HCT116 (cell line): ENCODE results near the gene NFIA. TPM values are rescaled to one million over a fixed set of nuclear protein-coding genes. Genes with fewer than 3 reads are reported as not detected.

Experiments
- ATAC-seq: fragments of 200-7000 bp; cut with Tn5 transposase; 2 replicates; pipeline ENCODE4 v1.9.1; 2020; ENCODE audit warnings: mild to moderate bottlenecking, moderate library complexity
- BruUV-seq: library from RNA; stranded (reverse); fragments of 400-500 nt; replicated peaks from 2 replicates; lab custom pipeline; 2021; lab: Mats Ljungman, UMichigan
- CTCF ChIA-PET: fragments of 300-600 bp; sonication (Branson Sonifier 250); formaldehyde crosslinking; loops from one replicate; lab custom pipeline; 2021; ENCODE audit warnings: antibody characterized with exemption; lab: Charles Lee
- POLR2A ChIA-PET: fragments of 300-600, 350-600 bp; sonication (Branson Sonifier 250); formaldehyde crosslinking; loops from one replicate; lab custom pipeline; 2021; ENCODE audit warnings: antibody characterized with exemption; lab: Charles Lee
- RAD21 ChIA-PET, 2 experiments: fragments of 300-600 bp; sonication (Branson Sonifier 250); formaldehyde crosslinking; loops; one replicate each; lab custom pipeline; 2023; ENCODE audit warnings: low total read pairs in 2 of 2; ENCODE audit not compliant: uncharacterized antibody in 2 of 2, unreplicated experiment in 2 of 2, low non-redundant PET in 1 of 2; lab: Charles Lee
- DNase-seq: peaks from one replicate; pipeline ENCODE4 v3.0.0-alpha.2; 2010; ENCODE audit warnings: low read depth, low spot score
- H2AFZ ChIP-seq: fragments of 200-600 bp; shearing (Covaris generic), sonication (generic); 2 replicates; pipeline ENCODE4 v1.6.1; 2017; ENCODE audit warnings: low read depth, mixed run types, mixed read lengths, antibody characterized with exemption, low read length; ENCODE audit not compliant: poor library complexity, severe bottlenecking
- H3K27ac ChIP-seq: 2 replicates; pipeline ENCODE4 v1.5.1; 2012; ENCODE audit warnings: low read depth, low read length
- H3K27me3 ChIP-seq: fragments of 200-600 bp; sonication (generic); 2 replicates; pipeline ENCODE4 v1.6.1; 2016; ENCODE audit warnings: mixed run types, low read length, mixed read lengths; ENCODE audit not compliant: insufficient read depth
- H3K36me3 ChIP-seq, 2 experiments: fragments of 200-500 bp in 1 of 2; fragments of 200-600 bp in 1 of 2; sonication (Bioruptor generic) in 1 of 2; sonication (generic) in 1 of 2; 2 replicates each; pipeline versions ENCODE4 v1.5.1 to v1.6.1; 2014 to 2016; ENCODE audit warnings: low read length in 2 of 2, inconsistent platforms in 1 of 2, mixed read lengths in 1 of 2, mixed run types in 1 of 2; ENCODE audit not compliant: insufficient read depth in 2 of 2, control insufficient read depth in 1 of 2
- H3K4me1 ChIP-seq, 2 experiments: fragments of 200-600 bp in 1 of 2; sonication (generic) in 1 of 2; 2 replicates each; pipeline versions ENCODE4 v1.5.1 to v1.6.1; 2012 to 2017; ENCODE audit warnings: low read length in 2 of 2, inconsistent platforms in 1 of 2, mild to moderate bottlenecking in 1 of 2, mixed read lengths in 1 of 2, mixed run types in 1 of 2, moderate library complexity in 1 of 2; ENCODE audit not compliant: insufficient read depth in 2 of 2, control insufficient read depth in 1 of 2
- H3K4me2 ChIP-seq: fragments of 200-600 bp; sonication (generic); 2 replicates; pipeline ENCODE4 v1.6.1; 2017; ENCODE audit warnings: mixed run types, low read length, mixed read lengths
- H3K4me3 ChIP-seq, 2 experiments: fragments of 200-600 bp in 1 of 2; sonication (generic) in 1 of 2; replicated peaks in 1 of 2; 2 replicates each; pipeline ENCODE4 v1.5.1; 2011 to 2016; ENCODE audit warnings: low read length in 2 of 2, control low read depth in 1 of 2, low read depth in 1 of 2, mild to moderate bottlenecking in 1 of 2, mixed read lengths in 1 of 2, mixed run types in 1 of 2
- H3K79me2 ChIP-seq: fragments of 200-600 bp; sonication (generic); 2 replicates; pipeline ENCODE4 v1.6.1; 2017; ENCODE audit warnings: mild to moderate bottlenecking, mixed run types, low read length, moderate library complexity, mixed read lengths; ENCODE audit not compliant: insufficient read depth
- H3K9ac ChIP-seq: fragments of 200-600 bp; sonication (generic); 2 replicates; pipeline ENCODE4 v1.6.1; 2016; ENCODE audit warnings: low read length, mixed read lengths
- H3K9me2 ChIP-seq: fragments of 200-600 bp; sonication (generic), shearing (Covaris generic); 2 replicates; pipeline ENCODE4 v1.6.1; 2017; ENCODE audit warnings: mixed run types, mild to moderate bottlenecking, moderate library complexity; ENCODE audit not compliant: insufficient read depth
- H3K9me3 ChIP-seq, 2 experiments: fragments of 200-500 bp in 1 of 2; fragments of 200-600 bp in 1 of 2; sonication (Bioruptor generic) in 1 of 2; sonication (generic) in 1 of 2; 2 replicates each; pipeline ENCODE4 v1.6.1; 2014 to 2017; ENCODE audit warnings: low read length in 2 of 2, mixed read lengths in 2 of 2, inconsistent platforms in 1 of 2, low read depth in 1 of 2, mild to moderate bottlenecking in 1 of 2, mixed run types in 1 of 2, moderate library complexity in 1 of 2; ENCODE audit not compliant: control insufficient read depth in 1 of 2, insufficient read depth in 1 of 2
- H4K20me1 ChIP-seq: fragments of 200-600 bp; sonication (generic), shearing (Covaris generic); 2 replicates; pipeline ENCODE4 v1.6.1; 2017; ENCODE audit warnings: mixed run types, mild to moderate bottlenecking, moderate library complexity; ENCODE audit not compliant: insufficient read depth
- ATF3 ChIP-seq: IDR thresholded peaks from 2 replicates; pipeline ENCODE4 v1.6.1; 2012
- CBX3 ChIP-seq: IDR thresholded peaks from 2 replicates; pipeline ENCODE4 v1.6.1; 2012; ENCODE audit warnings: low read depth
- ELF1 ChIP-seq: IDR thresholded peaks from 2 replicates; pipeline ENCODE4 v1.6.1; 2012; ENCODE audit warnings: low read depth, borderline replicate concordance
- FOSL1 ChIP-seq: IDR thresholded peaks from 2 replicates; pipeline ENCODE4 v1.6.1; 2012; ENCODE audit warnings: low read depth
- JUND ChIP-seq: IDR thresholded peaks from 2 replicates; pipeline ENCODE4 v1.6.1; 2012
- POLR2A ChIP-seq: IDR thresholded peaks from 2 replicates; pipeline ENCODE4 v1.7.0; 2011; ENCODE audit warnings: borderline replicate concordance; ENCODE audit not compliant: insufficient read depth, insufficient read length; ENCODE audit errors: extremely low read depth
- POLR2AphosphoS5 ChIP-seq: IDR thresholded peaks from 2 replicates; pipeline ENCODE4 v1.6.1; 2011; ENCODE audit warnings: mild to moderate bottlenecking, low read depth, low read length, moderate library complexity
- RAD21 ChIP-seq: IDR thresholded peaks from 2 replicates; pipeline ENCODE4 v1.6.1; 2012; ENCODE audit warnings: low read depth, mild to moderate bottlenecking
- TCF7L2 ChIP-seq: IDR thresholded peaks from 2 replicates; pipeline ENCODE4 v1.7.0; 2011; ENCODE audit warnings: borderline replicate concordance, inconsistent platforms; ENCODE audit not compliant: insufficient read depth, insufficient read length; ENCODE audit errors: extremely low read depth
- YY1 ChIP-seq: IDR thresholded peaks from 2 replicates; pipeline ENCODE4 v1.6.1; 2011; ENCODE audit warnings: low read length, low read depth, moderate library complexity, mild to moderate bottlenecking; ENCODE audit not compliant: insufficient replicate concordance; ENCODE audit errors: extremely low read depth
- ZFX ChIP-seq: fragments of 450-650 bp; IDR thresholded peaks from 2 replicates; pipeline ENCODE4 v1.6.1; 2017
- ZNF274 ChIP-seq: fragments of 200-500 bp; sonication (Bioruptor generic); IDR thresholded peaks from 2 replicates; pipeline ENCODE4 v1.6.1; 2014; ENCODE audit warnings: mild to moderate bottlenecking, low read depth, low read length, inconsistent platforms
- intact Hi-C: fragments of 100-400 bp; cut with micrococcal nuclease; formaldehyde crosslinking; loops from 2 replicates; pipeline ENCODE4 v1.10.0; 2022
- total RNA-seq: library from RNA; stranded (reverse); gene quantifications from one replicate; pipeline ENCODE4 v1.2.1, GENCODE V29; 2021; ENCODE audit not compliant: unreplicated experiment
- TF ChIP-seq, protein P1 (sequence below), 3 experiments: fragments of 200-600 bp in 1 of 3; sonication (generic) in 1 of 3; IDR thresholded peaks in 2 of 3; conservative IDR thresholded peaks in 1 of 3; 2 replicates each; pipeline ENCODE4 v1.5.1; 2012 to 2017; ENCODE audit warnings: low read depth in 2 of 3, low read length in 2 of 3, antibody characterized with exemption in 1 of 3, borderline replicate concordance in 1 of 3, control low read depth in 1 of 3, mild to moderate bottlenecking in 1 of 3, mixed read lengths in 1 of 3, mixed run types in 1 of 3, moderate library complexity in 1 of 3; ENCODE audit not compliant: insufficient read depth in 1 of 3
- TF ChIP-seq, protein P2 (sequence below): IDR thresholded peaks from 2 replicates; pipeline ENCODE4 v1.6.1; 2011; ENCODE audit warnings: mild to moderate bottlenecking, low read length, moderate library complexity; ENCODE audit not compliant: insufficient replicate concordance; ENCODE audit errors: extremely low read depth

The NFIA gene
- total RNA-seq, 1 experiment from 2014 or later, result 17.2 TPM

GRCh38 chr1:61263905-61264824 is 181.8 kb downstream of the NFIA start:
- DNase-seq, result no peak
- Histone ChIP-seq H2AFZ (no peak overlapping the region), H3K9me2 (no peaks in the 10 kb centered on the region), H3K4me3 (no peak overlapping the region)
- no TSS peak for BruUV-seq
- TF ChIP-seq, protein P1, sequence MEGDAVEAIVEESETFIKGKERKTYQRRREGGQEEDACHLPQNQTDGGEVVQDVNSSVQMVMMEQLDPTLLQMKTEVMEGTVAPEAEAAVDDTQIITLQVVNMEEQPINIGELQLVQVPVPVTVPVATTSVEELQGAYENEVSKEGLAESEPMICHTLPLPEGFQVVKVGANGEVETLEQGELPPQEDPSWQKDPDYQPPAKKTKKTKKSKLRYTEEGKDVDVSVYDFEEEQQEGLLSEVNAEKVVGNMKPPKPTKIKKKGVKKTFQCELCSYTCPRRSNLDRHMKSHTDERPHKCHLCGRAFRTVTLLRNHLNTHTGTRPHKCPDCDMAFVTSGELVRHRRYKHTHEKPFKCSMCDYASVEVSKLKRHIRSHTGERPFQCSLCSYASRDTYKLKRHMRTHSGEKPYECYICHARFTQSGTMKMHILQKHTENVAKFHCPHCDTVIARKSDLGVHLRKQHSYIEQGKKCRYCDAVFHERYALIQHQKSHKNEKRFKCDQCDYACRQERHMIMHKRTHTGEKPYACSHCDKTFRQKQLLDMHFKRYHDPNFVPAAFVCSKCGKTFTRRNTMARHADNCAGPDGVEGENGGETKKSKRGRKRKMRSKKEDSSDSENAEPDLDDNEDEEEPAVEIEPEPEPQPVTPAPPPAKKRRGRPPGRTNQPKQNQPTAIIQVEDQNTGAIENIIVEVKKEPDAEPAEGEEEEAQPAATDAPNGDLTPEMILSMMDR (IDR thresholded peaks at IDR 0.05 in 2 of 3, conservative IDR thresholded peaks at IDR 0.05 in 1 of 3; ENCODE audit: borderline replicate concordance in 1 of 3, insufficient read depth in 1 of 3, low read depth in 2 of 3, low read length in 2 of 3), result no peak
- TF ChIP-seq JUND (no peak), ZFX (no peak), ZNF274 (no peak), CBX3 (no peak), POLR2AphosphoS5 (no peak), YY1 (no peak), ELF1 (no peak), RAD21 (no peak), ATF3 (no peak), FOSL1 (no peak), TCF7L2 (no peak), POLR2A (no peak)
- TF ChIP-seq, protein P2, sequence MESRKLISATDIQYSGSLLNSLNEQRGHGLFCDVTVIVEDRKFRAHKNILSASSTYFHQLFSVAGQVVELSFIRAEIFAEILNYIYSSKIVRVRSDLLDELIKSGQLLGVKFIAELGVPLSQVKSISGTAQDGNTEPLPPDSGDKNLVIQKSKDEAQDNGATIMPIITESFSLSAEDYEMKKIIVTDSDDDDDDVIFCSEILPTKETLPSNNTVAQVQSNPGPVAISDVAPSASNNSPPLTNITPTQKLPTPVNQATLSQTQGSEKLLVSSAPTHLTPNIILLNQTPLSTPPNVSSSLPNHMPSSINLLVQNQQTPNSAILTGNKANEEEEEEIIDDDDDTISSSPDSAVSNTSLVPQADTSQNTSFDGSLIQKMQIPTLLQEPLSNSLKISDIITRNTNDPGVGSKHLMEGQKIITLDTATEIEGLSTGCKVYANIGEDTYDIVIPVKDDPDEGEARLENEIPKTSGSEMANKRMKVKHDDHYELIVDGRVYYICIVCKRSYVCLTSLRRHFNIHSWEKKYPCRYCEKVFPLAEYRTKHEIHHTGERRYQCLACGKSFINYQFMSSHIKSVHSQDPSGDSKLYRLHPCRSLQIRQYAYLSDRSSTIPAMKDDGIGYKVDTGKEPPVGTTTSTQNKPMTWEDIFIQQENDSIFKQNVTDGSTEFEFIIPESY, result no peak
- TF ChIP-seq, all 23 proteins: peak for 0
- Histone ChIP-seq H3K27ac (no peak overlapping the region), H3K4me2 (no peak overlapping the region), H3K9me3 (no peaks in the 10 kb centered on the region), H3K27me3 (no peaks in the 10 kb centered on the region), H3K9ac (no peak overlapping the region), H3K79me2 (no peaks in the 10 kb centered on the region), H3K36me3 (no peaks in the 10 kb centered on the region), H4K20me1 (no peaks in the 10 kb centered on the region), H3K4me1 (no peaks in the 10 kb centered on the region)
- no peak for ATAC-seq
- ChIA-PET CTCF (interaction anchor here (1.3 kb wide), 1 partner anchor 82 kb away, joined by 6 read pairs; no protein-coding TSS in a partner anchor), POLR2A (no interaction called here), RAD21 (no interaction called here)
- intact Hi-C loops, result no loop called here
